22Rv1 (cell line): Measurements from ENCODE around the gene DCLK1.

Source experiments
- ZFX ChIP-seq: fragments of 450-650 bp; IDR thresholded peaks from 2 replicates; pipeline ENCODE4 v1.6.1; 2017; ENCODE audit warnings: antibody characterized with exemption, borderline replicate concordance
- TF ChIP-seq, protein P1 (sequence below): fragments of 450-650 bp; IDR thresholded peaks from 2 replicates; pipeline ENCODE4 v1.5.1; 2017; ENCODE audit warnings: mild to moderate bottlenecking

DNA sequence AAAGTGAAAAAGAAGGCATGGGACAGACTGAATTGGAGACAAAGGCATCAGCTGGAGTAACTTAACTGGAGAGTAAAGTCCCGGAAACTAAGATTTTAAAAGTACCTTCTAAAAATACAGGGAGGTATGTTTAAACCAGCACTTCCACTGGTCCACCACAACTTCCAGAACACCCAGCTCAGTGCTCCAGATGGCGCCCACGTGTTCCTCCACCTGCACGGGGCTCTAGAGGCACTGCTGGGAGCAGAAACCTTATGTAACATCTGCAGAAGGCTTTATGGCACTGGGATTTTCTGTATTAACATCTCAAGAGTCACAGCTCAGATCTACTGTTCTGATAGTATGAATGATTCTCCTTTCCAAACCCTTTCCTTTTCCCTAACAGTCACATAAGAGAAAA lies 252.1 kb downstream of the DCLK1 start:
- TF ChIP-seq, protein P1, sequence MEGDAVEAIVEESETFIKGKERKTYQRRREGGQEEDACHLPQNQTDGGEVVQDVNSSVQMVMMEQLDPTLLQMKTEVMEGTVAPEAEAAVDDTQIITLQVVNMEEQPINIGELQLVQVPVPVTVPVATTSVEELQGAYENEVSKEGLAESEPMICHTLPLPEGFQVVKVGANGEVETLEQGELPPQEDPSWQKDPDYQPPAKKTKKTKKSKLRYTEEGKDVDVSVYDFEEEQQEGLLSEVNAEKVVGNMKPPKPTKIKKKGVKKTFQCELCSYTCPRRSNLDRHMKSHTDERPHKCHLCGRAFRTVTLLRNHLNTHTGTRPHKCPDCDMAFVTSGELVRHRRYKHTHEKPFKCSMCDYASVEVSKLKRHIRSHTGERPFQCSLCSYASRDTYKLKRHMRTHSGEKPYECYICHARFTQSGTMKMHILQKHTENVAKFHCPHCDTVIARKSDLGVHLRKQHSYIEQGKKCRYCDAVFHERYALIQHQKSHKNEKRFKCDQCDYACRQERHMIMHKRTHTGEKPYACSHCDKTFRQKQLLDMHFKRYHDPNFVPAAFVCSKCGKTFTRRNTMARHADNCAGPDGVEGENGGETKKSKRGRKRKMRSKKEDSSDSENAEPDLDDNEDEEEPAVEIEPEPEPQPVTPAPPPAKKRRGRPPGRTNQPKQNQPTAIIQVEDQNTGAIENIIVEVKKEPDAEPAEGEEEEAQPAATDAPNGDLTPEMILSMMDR, result no peak
- TF ChIP-seq ZFX, result no peak
